K562 (cell line): ENCODE results near the gene CHRNA9. TPM values are rescaled to one million over a fixed set of nuclear protein-coding genes. Genes with fewer than 3 reads are reported as not detected.

Experiments
- polyA plus RNA-seq, 8 experiments: library from polyadenylated mRNA; depleted of rRNA in 4 of 8; stranded (reverse) in 5 of 8; unstranded in 3 of 8; fragments of >200 nt; fragmentation: Nextera tagmentation in 2 of 8; fragmentation: Illumina TruSeq in 1 of 8; extraction: Ambion mirVana in 2 of 8; extraction: Trizol in 1 of 8; gene quantifications; 2 replicates each; pipeline versions ENCODE4 v1.2.1 to v1.2.3, GENCODE V29; 2011 to 2014; ENCODE audit warnings: inconsistent platforms in 1 of 8, missing spikeins in 1 of 8
- small RNA-seq: library from RNA; depleted of rRNA; stranded (forward); fragments of <200 nt; gene quantifications from one replicate; pipeline ENCODE3, GENCODE V24; 2014
- total RNA-seq, 7 experiments: library from RNA; depleted of rRNA in 6 of 7; stranded (reverse); fragments of >200 nt in 6 of 7; fragmentation: Illumina TruSeq in 2 of 7; extraction: Trizol in 2 of 7; gene quantifications; 2 replicates each; pipeline versions ENCODE4 v1.2.1 to v1.2.3, GENCODE V29; 2011 to 2021; ENCODE audit warnings: low replicate concordance in 1 of 7

Gene CHRNA9
- total and polyA plus RNA-seq, 9 of the 15 experiments (the other 6 are each of a cell fraction or from before 2014, with no cell fraction given) = not detected

Small RNA genes within 50 kb of the gene (small RNA-seq; reads per million reads assigned to genes)
- not detected for gene RNU7-74P

Other genes starting within 250 kb of the CHRNA9 start
- 15.8 and 20.3 TPM in 2 replicates for gene RHOH, start 138.3 kb upstream of the CHRNA9 start, total RNA-seq (2014; rRNA removed)
- gene RHOH, start 138.3 kb upstream of the CHRNA9 start, total RNA-seq (2014; rRNA removed; fragmentation: Illumina TruSeq; extraction: Trizol) = 18.1 and 19.0 TPM in 2 replicates
- gene RHOH, start 138.3 kb upstream of the CHRNA9 start, total RNA-seq (2015; rRNA removed; fragmentation: Illumina TruSeq; extraction: Trizol) = 17.3 and 17.4 TPM in 2 replicates
- 24.0 and 26.3 TPM in 2 replicates for gene RHOH, start 138.3 kb upstream of the CHRNA9 start, total RNA-seq (2021)
- 1.4 and 14.3 TPM in 2 replicates for gene RHOH, start 138.3 kb upstream of the CHRNA9 start, polyA plus RNA-seq (2011; rRNA removed)
- 25.5 and 26.7 TPM in 2 replicates for gene RHOH, start 138.3 kb upstream of the CHRNA9 start, polyA plus RNA-seq (2014; fragmentation: Illumina TruSeq; extraction: Trizol)
- 10 to 100 TPM; 27.2 to 37.7 TPM for gene RHOH, start 138.3 kb upstream of the CHRNA9 start, polyA plus RNA-seq (2014; fragmentation: Nextera tagmentation; extraction: Ambion mirVana)
- 23.2 and 32.5 TPM in 2 replicates for gene RHOH, start 138.3 kb upstream of the CHRNA9 start, polyA plus RNA-seq (2014; rRNA removed)